Colonic mucosa (tissue), 4 donors: ENCODE measurements around the gene MACROD2. TPM values are rescaled to one million over a fixed set of nuclear protein-coding genes. Genes with fewer than 3 reads are reported as not detected.
"Not testable (repeated sequence)": the region's sequence is repeated elsewhere in the genome, so short reads cannot be mapped to it uniquely, and the experiment has no call there.

Experiments used
- DNase-seq: peaks from one replicate; pipeline ENCODE4 v3.0.0-alpha.2; 2020
- H3K27ac ChIP-seq: fragments of 200-600 bp; one replicate; pipeline ENCODE4 v1.8.0; 2021
- H3K27me3 ChIP-seq: fragments of 200-600 bp; one replicate; pipeline ENCODE4 v1.8.0; 2021
- H3K36me3 ChIP-seq: fragments of 200-600 bp; one replicate; pipeline ENCODE4 v1.8.0; 2021
- H3K4me1 ChIP-seq: fragments of 200-600 bp; one replicate; pipeline ENCODE4 v1.8.0; 2021; ENCODE audit warnings: mild to moderate bottlenecking
- H3K4me3 ChIP-seq: fragments of 200-600 bp; one replicate; pipeline ENCODE4 v1.8.0; 2021
- H3K9ac ChIP-seq, 2 donors: one replicate each; pipeline ENCODE4 v1.7.0; 2013; ENCODE audit warnings: control low read depth in 2 of 2, low read depth in 2 of 2, low read length in 2 of 2
- H3K9me3 ChIP-seq: fragments of 200-600 bp; one replicate; pipeline ENCODE4 v1.8.0; 2021
- intact Hi-C: fragments of 100-400 bp; cut with DNase I; formaldehyde crosslinking; loops from one replicate; pipeline ENCODE4 v1.14.1; 2022
- total RNA-seq, 2 donors: library from RNA; stranded (reverse); fragmentation: NEBNext Ultra II Directional in 1 of 2; extraction: Animal tissue kit (Norgen Biotek cat#: 25700) in 1 of 2; gene quantifications; one replicate each; pipeline ENCODE4 v1.2.1, GENCODE V29; 2021
- TF ChIP-seq, protein P1 (sequence below): fragments of 200-600 bp; IDR thresholded peaks from one replicate; pipeline ENCODE4 v1.8.0; 2022; ENCODE audit warnings: antibody characterized with exemption, mild to moderate bottlenecking
- donor health status: healthy.
- donor health status: DM: no; HTN: no; CAD: no.
- donor health status: DM: no; HTN: no; CAD: no.

The MACROD2 gene
- total RNA-seq, 2 donors from 2014 or later: 3.2 to 3.3 TPM

DNA sequence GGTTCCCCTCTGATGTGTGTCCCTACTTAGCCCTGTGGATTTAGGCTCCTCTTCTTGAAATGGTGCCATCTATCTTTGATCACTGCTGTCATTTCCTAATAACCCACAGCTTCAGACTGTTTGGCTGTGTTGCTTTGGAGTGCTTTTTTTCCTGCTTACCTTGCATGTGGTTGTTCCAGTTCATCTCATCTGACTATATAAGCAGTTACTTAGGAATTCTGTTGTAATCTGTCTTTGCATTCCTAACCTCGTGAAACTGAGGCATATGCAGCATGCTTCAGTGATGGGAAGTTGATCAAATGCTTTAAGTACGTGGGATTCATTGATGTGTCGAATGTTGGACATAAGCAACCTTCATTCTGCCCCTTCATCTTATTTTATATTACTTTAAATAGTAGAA lies 457.9 kb downstream of the MACROD2 start:
- Histone ChIP-seq H3K4me1 (no peaks in the 10 kb centered on the region), H3K4me3 (no peak overlapping the region), H3K27ac (no peak overlapping the region), H3K9ac (no peak overlapping the region), H3K9me3 (no peaks in the 10 kb centered on the region), H3K27me3 (no peaks in the 10 kb centered on the region), H3K36me3 (no peaks in the 10 kb centered on the region)
- no peak for DNase-seq
- TF ChIP-seq, protein P1, sequence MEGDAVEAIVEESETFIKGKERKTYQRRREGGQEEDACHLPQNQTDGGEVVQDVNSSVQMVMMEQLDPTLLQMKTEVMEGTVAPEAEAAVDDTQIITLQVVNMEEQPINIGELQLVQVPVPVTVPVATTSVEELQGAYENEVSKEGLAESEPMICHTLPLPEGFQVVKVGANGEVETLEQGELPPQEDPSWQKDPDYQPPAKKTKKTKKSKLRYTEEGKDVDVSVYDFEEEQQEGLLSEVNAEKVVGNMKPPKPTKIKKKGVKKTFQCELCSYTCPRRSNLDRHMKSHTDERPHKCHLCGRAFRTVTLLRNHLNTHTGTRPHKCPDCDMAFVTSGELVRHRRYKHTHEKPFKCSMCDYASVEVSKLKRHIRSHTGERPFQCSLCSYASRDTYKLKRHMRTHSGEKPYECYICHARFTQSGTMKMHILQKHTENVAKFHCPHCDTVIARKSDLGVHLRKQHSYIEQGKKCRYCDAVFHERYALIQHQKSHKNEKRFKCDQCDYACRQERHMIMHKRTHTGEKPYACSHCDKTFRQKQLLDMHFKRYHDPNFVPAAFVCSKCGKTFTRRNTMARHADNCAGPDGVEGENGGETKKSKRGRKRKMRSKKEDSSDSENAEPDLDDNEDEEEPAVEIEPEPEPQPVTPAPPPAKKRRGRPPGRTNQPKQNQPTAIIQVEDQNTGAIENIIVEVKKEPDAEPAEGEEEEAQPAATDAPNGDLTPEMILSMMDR: no peak
- intact Hi-C loops: no loop called here

- intact Hi-C loops: no loop called here
- TF ChIP-seq, protein P1: no peak
- H3K27me3 ChIP-seq: no peaks in the 10 kb centered on the region
- no peak overlapping the region for H3K9ac ChIP-seq
- H3K9me3 ChIP-seq: no peaks in the 10 kb centered on the region
- no peak overlapping the region for H3K4me3 ChIP-seq
- H3K36me3 ChIP-seq: no peaks in the 10 kb centered on the region
- H3K27ac ChIP-seq: no peak overlapping the region
- H3K4me1 ChIP-seq: no peaks in the 10 kb centered on the region
- no peak for DNase-seq
Observed at GRCh38 chr20:14454296-14454695, 459.0 kb downstream of the MACROD2 start.

DNA sequence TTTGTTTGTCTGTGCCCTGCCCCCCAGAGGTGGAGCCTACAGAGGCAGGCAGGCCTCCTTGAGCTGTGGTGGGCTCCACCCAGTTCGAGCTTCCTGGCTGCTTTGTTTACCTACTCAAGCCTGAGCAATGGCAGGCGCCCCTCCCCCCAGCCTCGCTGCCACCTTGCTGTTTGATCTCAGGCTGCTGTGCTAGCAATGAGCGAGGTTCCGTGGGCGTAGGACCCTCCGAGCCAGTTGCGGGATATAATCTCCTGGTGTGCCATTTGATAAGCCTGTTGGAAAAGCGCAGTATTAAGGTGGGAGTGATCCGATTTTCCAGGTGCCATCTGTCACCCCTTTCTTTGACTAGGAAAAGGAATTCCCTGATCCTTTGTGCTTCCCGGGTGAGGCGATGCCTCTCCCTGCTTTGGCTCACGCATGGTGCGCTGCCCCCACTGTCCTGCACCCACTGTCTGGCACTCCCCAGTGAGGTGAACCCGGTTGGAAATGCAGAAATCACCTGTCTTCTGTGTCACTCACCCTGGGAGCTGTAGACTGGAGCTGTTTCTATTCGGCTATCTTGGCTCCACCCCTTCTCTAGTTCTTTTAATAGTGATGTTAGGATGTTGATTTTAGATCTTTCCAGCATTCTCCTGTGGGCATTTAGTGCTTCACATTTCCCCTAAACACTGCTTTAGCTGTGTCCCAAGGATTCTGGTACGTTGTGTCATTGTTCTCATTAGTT lies 471.9 kb downstream of the MACROD2 start:
- H3K27ac ChIP-seq, H3K36me3 ChIP-seq, H3K9ac ChIP-seq, H3K27me3 ChIP-seq, intact Hi-C loops, H3K9me3 ChIP-seq, H3K4me1 ChIP-seq: not testable (repeated sequence)
- peak overlapping the region; percentile 15 for H3K4me3 ChIP-seq
- DNase-seq: peak; percentile 78

DNA sequence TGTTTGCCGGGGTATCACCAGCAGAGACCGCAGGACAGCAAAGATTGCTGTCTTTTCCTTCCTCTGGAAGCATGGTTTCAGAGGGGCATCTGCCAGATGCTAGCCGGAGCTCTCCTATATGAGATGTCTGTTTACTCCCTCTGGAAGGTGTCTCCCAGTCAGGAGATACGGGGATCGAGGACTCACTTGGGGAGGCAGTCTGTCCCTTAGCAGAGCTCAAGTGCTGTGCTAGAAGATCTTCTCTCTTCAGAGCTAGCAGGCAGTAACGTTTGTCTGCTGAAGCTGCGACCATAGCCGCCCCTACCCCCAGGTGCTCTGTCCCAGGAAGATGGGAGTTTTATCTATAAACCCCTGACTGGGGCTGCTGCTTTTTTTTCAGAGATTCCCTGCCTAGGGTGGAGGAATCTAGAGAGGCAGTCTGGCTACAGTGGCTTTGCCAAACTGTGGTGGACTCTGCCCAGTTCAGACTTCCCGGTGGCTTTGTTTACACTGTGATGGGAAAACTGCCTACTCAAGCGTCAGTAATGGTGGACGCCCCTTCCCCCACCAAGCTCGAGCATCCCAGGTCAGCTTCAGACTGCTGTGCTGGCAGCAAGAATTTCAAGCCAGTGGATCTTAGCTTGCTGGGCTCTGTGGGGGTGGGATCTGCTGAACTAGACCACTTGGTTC lies 475.0 kb downstream of the MACROD2 start:
- no peaks in the 10 kb centered on the region for H3K4me1 ChIP-seq
- no peaks in the 10 kb centered on the region for H3K36me3 ChIP-seq
- TF ChIP-seq, protein P1: no peak
- no peak overlapping the region for H3K4me3 ChIP-seq
- H3K27ac ChIP-seq: no peak overlapping the region
- no peaks in the 10 kb centered on the region for H3K9me3 ChIP-seq
- no peaks in the 10 kb centered on the region for H3K27me3 ChIP-seq
- intact Hi-C loops: no loop called here
- DNase-seq: peak; percentile 73
- H3K9ac ChIP-seq: no peak overlapping the region

GRCh38 chr20:14470977-14471661 lies 475.8 kb downstream of the MACROD2 start:
- H3K9ac ChIP-seq: no peak overlapping the region

More at GRCh38 chr20:14470977-14471661, 475.8 kb downstream of the MACROD2 start:
- H3K36me3 ChIP-seq: no peaks in the 10 kb centered on the region
- H3K9me3 ChIP-seq: no peaks in the 10 kb centered on the region
- no peaks in the 10 kb centered on the region for H3K4me1 ChIP-seq
- intact Hi-C loops: no loop called here
- no peak for DNase-seq
- H3K27ac ChIP-seq: no peak overlapping the region
- no peak overlapping the region for H3K4me3 ChIP-seq
- TF ChIP-seq, protein P1: no peak
- no peaks in the 10 kb centered on the region for H3K27me3 ChIP-seq
